HepG2 (cell line): ENCODE measurements around the gene NR2F6. TPM values are rescaled to one million over a fixed set of nuclear protein-coding genes. Genes with fewer than 3 reads are reported as not detected.

Experiments
- TMF1 ChIP-seq: sonication (generic); formaldehyde crosslinking; IDR thresholded peaks from 2 replicates; pipeline ENCODE4 v1.8.1; 2022; ENCODE audit warnings: low read depth, missing genetic modification reagents
- ZFP36L1 ChIP-seq: sonication (generic); formaldehyde crosslinking; IDR thresholded peaks from 2 replicates; pipeline ENCODE4 v1.8.0; 2022; ENCODE audit warnings: mild to moderate bottlenecking, missing genetic modification reagents, moderate library complexity
- ZMAT3 ChIP-seq: sonication (generic); formaldehyde crosslinking; conservative IDR thresholded peaks from 2 replicates; pipeline ENCODE4 v1.7.0; 2021; ENCODE audit warnings: missing genetic modification reagents
- ZMYM2 ChIP-seq: sonication (generic); formaldehyde crosslinking; IDR thresholded peaks from 2 replicates; pipeline ENCODE4 v1.8.0; 2022; ENCODE audit warnings: mild to moderate bottlenecking, missing genetic modification reagents
- polyA plus RNA-seq, 8 experiments: library from polyadenylated mRNA; depleted of rRNA in 3 of 8; stranded (reverse) in 7 of 8; unstranded in 1 of 8; fragments of >200 nt; fragmentation: Illumina TruSeq in 4 of 8; extraction: Trizol in 4 of 8; gene quantifications; 2 replicates each; pipeline versions ENCODE4 v1.2.1 to v1.2.3, GENCODE V29; 2011 to 2016; ENCODE audit warnings: low read depth in 4 of 8, missing spikeins in 1 of 8, mixed read lengths in 1 of 8; ENCODE audit not compliant: insufficient read depth in 1 of 8
- total RNA-seq, 5 experiments: library from RNA; depleted of rRNA; stranded (reverse); fragments of >200 nt; fragmentation: Illumina TruSeq; extraction: Trizol; gene quantifications; 2 replicates each; pipeline ENCODE4 v1.2.3, GENCODE V29; 2016; ENCODE audit warnings: low read depth in 1 of 5
- TF ChIP-seq, protein P1 (sequence below): sonication (generic); formaldehyde crosslinking; conservative IDR thresholded peaks from 2 replicates; pipeline ENCODE4 v1.8.0; 2022; ENCODE audit warnings: missing genetic modification reagents
- TF ChIP-seq, protein P2 (sequence below): sonication (generic); formaldehyde crosslinking; IDR thresholded peaks from 2 replicates; pipeline ENCODE4 v1.5.0; 2020; ENCODE audit warnings: missing genetic modification reagents, mild to moderate bottlenecking, borderline replicate concordance
- TF ChIP-seq, protein P3 (sequence below): sonication (generic); formaldehyde crosslinking; IDR thresholded peaks from 2 replicates; pipeline ENCODE4 v1.9.0; 2021; ENCODE audit warnings: missing genetic modification reagents, borderline replicate concordance
- TF ChIP-seq, protein P4 (sequence below): sonication (generic); formaldehyde crosslinking; IDR thresholded peaks from 2 replicates; pipeline ENCODE4 v1.5.1; 2020; ENCODE audit warnings: mild to moderate bottlenecking, missing genetic modification reagents, moderate library complexity
- TF ChIP-seq, protein P5 (sequence below): IDR thresholded peaks from 2 replicates; pipeline ENCODE4 v1.6.1; 2016; ENCODE audit warnings: low read depth, control low read depth
- TF ChIP-seq, protein P6 (sequence below): sonication (generic); formaldehyde crosslinking; IDR thresholded peaks from 2 replicates; pipeline ENCODE4 v1.9.0; 2022; ENCODE audit warnings: low read depth, missing genetic modification reagents
- TF ChIP-seq, protein P7 (sequence below): sonication (generic); formaldehyde crosslinking; IDR thresholded peaks from 2 replicates; pipeline ENCODE4 v1.4.0; 2020; ENCODE audit warnings: missing genetic modification reagents

The NR2F6 gene
- total and polyA plus RNA-seq, 2 of the 13 experiments (the other 11 are each of a cell fraction or from before 2014, with no cell fraction given), result 30.9 to 72.4 TPM

DNA sequence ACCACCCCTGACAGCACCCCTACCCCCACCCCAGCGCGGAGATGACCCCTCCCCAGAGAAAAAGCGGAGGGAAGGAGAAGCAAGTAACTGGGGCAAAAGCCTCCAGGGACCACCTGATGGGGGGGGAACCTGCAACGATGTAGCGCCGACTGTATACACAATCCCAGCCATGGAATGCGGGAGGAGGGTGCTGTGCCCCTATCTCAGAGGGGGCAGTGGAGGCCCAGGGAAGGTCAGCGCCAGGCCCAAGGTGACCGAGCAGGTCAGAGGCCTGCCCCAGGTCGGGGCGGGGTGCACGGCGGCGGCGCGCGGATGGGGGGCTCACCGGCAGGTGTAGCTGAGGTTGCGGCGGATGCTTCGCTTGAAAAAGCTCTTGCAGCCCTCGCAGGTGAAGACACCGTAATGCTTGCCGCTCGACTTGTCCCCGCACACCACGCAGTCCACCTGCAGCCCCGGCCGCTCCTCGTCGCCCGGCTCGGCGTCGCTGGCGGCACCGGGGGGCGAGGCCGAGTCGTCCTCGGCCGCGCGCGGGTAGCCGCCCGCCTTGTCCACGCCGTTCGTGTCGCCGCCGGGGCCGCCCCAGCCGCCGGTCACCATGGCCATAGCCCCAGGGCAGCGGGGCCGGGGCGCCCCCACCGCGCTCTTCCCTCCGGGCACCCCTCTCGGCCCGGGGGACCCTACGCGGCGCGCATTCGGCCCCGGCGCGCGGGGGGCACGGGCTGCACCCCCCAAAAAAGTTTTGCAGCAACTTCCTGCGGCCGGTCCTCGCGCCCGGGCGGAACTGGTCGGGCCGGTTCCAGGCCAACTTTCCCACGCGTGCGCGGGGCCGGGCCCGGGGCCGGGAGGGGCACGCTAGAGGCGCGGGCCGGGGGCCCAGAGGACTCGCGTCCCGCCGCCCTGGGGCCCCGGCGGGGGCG, 843 bp downstream of the NR2F6 start (continued):
- TF ChIP-seq, protein P1, sequence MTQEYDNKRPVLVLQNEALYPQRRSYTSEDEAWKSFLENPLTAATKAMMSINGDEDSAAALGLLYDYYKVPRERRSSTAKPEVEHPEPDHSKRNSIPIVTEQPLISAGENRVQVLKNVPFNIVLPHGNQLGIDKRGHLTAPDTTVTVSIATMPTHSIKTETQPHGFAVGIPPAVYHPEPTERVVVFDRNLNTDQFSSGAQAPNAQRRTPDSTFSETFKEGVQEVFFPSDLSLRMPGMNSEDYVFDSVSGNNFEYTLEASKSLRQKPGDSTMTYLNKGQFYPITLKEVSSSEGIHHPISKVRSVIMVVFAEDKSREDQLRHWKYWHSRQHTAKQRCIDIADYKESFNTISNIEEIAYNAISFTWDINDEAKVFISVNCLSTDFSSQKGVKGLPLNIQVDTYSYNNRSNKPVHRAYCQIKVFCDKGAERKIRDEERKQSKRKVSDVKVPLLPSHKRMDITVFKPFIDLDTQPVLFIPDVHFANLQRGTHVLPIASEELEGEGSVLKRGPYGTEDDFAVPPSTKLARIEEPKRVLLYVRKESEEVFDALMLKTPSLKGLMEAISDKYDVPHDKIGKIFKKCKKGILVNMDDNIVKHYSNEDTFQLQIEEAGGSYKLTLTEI (CRISPR knock-in tag), result no peak
- TF ChIP-seq, protein P2, sequence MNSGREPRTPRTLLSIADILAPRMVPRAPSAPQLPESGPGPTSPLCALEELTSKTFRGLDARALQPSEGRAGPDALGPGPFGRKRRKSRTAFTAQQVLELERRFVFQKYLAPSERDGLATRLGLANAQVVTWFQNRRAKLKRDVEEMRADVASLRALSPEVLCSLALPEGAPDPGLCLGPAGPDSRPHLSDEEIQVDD (CRISPR knock-in tag), result no peak
- TF ChIP-seq, protein P3, sequence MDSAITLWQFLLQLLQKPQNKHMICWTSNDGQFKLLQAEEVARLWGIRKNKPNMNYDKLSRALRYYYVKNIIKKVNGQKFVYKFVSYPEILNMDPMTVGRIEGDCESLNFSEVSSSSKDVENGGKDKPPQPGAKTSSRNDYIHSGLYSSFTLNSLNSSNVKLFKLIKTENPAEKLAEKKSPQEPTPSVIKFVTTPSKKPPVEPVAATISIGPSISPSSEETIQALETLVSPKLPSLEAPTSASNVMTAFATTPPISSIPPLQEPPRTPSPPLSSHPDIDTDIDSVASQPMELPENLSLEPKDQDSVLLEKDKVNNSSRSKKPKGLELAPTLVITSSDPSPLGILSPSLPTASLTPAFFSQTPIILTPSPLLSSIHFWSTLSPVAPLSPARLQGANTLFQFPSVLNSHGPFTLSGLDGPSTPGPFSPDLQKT (CRISPR knock-in tag), result no peak
- TF ChIP-seq, protein P4, sequence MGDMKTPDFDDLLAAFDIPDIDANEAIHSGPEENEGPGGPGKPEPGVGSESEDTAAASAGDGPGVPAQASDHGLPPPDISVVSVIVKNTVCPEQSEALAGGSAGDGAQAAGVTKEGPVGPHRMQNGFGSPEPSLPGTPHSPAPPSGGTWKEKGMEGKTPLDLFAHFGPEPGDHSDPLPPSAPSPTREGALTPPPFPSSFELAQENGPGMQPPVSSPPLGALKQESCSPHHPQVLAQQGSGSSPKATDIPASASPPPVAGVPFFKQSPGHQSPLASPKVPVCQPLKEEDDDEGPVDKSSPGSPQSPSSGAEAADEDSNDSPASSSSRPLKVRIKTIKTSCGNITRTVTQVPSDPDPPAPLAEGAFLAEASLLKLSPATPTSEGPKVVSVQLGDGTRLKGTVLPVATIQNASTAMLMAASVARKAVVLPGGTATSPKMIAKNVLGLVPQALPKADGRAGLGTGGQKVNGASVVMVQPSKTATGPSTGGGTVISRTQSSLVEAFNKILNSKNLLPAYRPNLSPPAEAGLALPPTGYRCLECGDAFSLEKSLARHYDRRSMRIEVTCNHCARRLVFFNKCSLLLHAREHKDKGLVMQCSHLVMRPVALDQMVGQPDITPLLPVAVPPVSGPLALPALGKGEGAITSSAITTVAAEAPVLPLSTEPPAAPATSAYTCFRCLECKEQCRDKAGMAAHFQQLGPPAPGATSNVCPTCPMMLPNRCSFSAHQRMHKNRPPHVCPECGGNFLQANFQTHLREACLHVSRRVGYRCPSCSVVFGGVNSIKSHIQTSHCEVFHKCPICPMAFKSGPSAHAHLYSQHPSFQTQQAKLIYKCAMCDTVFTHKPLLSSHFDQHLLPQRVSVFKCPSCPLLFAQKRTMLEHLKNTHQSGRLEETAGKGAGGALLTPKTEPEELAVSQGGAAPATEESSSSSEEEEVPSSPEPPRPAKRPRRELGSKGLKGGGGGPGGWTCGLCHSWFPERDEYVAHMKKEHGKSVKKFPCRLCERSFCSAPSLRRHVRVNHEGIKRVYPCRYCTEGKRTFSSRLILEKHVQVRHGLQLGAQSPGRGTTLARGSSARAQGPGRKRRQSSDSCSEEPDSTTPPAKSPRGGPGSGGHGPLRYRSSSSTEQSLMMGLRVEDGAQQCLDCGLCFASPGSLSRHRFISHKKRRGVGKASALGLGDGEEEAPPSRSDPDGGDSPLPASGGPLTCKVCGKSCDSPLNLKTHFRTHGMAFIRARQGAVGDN (CRISPR knock-in tag), result peak; percentile 1; the same call in 1 of the 2 replicates
- TF ChIP-seq, protein P5, sequence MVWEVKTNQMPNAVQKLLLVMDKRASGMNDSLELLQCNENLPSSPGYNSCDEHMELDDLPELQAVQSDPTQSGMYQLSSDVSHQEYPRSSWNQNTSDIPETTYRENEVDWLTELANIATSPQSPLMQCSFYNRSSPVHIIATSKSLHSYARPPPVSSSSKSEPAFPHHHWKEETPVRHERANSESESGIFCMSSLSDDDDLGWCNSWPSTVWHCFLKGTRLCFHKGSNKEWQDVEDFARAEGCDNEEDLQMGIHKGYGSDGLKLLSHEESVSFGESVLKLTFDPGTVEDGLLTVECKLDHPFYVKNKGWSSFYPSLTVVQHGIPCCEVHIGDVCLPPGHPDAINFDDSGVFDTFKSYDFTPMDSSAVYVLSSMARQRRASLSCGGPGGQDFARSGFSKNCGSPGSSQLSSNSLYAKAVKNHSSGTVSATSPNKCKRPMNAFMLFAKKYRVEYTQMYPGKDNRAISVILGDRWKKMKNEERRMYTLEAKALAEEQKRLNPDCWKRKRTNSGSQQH, result no peak
- no peak for TF ChIP-seq ZMAT3 (CRISPR knock-in tag)
- TF ChIP-seq TMF1 (CRISPR knock-in tag), result 0 out of 2 replicates have a peak, but pooled peaks have one; percentile 34
- peak; percentile 87 for TF ChIP-seq ZMYM2 (CRISPR knock-in tag)
- TF ChIP-seq ZFP36L1, result no peak
- TF ChIP-seq, protein P6, sequence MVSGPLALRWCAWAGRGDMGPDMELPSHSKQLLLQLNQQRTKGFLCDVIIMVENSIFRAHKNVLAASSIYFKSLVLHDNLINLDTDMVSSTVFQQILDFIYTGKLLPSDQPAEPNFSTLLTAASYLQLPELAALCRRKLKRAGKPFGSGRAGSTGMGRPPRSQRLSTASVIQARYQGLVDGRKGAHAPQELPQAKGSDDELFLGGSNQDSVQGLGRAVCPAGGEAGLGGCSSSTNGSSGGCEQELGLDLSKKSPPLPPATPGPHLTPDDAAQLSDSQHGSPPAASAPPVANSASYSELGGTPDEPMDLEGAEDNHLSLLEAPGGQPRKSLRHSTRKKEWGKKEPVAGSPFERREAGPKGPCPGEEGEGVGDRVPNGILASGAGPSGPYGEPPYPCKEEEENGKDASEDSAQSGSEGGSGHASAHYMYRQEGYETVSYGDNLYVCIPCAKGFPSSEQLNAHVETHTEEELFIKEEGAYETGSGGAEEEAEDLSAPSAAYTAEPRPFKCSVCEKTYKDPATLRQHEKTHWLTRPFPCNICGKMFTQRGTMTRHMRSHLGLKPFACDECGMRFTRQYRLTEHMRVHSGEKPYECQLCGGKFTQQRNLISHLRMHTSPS (CRISPR knock-in tag), result no peak; the same call in 1 of the 2 replicates
- TF ChIP-seq, protein P7, sequence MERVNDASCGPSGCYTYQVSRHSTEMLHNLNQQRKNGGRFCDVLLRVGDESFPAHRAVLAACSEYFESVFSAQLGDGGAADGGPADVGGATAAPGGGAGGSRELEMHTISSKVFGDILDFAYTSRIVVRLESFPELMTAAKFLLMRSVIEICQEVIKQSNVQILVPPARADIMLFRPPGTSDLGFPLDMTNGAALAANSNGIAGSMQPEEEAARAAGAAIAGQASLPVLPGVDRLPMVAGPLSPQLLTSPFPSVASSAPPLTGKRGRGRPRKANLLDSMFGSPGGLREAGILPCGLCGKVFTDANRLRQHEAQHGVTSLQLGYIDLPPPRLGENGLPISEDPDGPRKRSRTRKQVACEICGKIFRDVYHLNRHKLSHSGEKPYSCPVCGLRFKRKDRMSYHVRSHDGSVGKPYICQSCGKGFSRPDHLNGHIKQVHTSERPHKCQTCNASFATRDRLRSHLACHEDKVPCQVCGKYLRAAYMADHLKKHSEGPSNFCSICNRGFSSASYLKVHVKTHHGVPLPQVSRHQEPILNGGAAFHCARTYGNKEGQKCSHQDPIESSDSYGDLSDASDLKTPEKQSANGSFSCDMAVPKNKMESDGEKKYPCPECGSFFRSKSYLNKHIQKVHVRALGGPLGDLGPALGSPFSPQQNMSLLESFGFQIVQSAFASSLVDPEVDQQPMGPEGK (CRISPR knock-in tag), result 0 out of 2 replicates have a peak, but pooled peaks have one; percentile 1
